ENCODE measurements around the gene PDILT. TPM values are rescaled to one million over a fixed set of nuclear protein-coding genes. Genes with fewer than 3 reads are reported as not detected.

Gene PDILT
- total RNA-seq, 1 donor = not detected

DNA sequence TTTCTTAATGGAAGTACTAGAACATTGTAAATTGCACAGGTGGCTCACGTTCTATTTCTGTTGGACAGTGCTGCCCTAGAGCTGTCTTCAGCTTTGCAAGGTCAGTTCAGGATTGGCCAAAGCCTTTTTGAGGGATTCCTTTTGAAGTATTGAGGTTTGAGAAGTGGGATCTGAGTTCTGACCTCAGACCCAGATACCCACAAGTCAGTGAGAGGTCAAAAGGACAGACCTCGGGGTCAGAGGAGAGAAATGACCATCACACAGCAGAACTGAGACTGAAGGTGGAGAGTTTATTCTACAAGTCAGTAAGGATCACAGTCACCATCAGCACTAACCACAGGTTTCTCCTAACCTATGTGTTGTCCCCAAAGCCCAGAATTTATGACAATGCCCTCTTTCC is 6.5 kb upstream of the PDILT start:
- H3K36me3 ChIP-seq (ENCODE audit: insufficient read depth, low read length) = no peaks in the 10 kb centered on the region
- H4K20me1 ChIP-seq (ENCODE audit: insufficient read depth, low read length) = no peaks in the 10 kb centered on the region
- H2AFZ ChIP-seq (ENCODE audit: low read length) = no peak overlapping the region
- H3K9me3 ChIP-seq (ENCODE audit: low read depth, low read length) = no peaks in the 10 kb centered on the region
- H3K79me2 ChIP-seq (ENCODE audit: insufficient read depth, low read length) = no peaks in the 10 kb centered on the region
- no peak overlapping the region for H3K4me2 ChIP-seq (ENCODE audit: insufficient read depth, low read length)
- H3K27me3 ChIP-seq (ENCODE audit: insufficient read depth, low read length) = no peaks in the 10 kb centered on the region
- TF ChIP-seq, protein P1, sequence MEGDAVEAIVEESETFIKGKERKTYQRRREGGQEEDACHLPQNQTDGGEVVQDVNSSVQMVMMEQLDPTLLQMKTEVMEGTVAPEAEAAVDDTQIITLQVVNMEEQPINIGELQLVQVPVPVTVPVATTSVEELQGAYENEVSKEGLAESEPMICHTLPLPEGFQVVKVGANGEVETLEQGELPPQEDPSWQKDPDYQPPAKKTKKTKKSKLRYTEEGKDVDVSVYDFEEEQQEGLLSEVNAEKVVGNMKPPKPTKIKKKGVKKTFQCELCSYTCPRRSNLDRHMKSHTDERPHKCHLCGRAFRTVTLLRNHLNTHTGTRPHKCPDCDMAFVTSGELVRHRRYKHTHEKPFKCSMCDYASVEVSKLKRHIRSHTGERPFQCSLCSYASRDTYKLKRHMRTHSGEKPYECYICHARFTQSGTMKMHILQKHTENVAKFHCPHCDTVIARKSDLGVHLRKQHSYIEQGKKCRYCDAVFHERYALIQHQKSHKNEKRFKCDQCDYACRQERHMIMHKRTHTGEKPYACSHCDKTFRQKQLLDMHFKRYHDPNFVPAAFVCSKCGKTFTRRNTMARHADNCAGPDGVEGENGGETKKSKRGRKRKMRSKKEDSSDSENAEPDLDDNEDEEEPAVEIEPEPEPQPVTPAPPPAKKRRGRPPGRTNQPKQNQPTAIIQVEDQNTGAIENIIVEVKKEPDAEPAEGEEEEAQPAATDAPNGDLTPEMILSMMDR (IDR thresholded peaks at IDR 0.05; ENCODE audit: extremely low read depth, low read depth, low read length) = no peak
- H3K4me1 ChIP-seq (ENCODE audit: insufficient read depth, low read length) = no peaks in the 10 kb centered on the region
- no peak for DNase-seq (ENCODE audit: insufficient read length, low spot score, missing footprints)
- no peak overlapping the region for H3K27ac ChIP-seq (ENCODE audit: low read depth, low read length)
- no peak overlapping the region for H3K4me3 ChIP-seq (ENCODE audit: insufficient read depth, low read length)

DNA sequence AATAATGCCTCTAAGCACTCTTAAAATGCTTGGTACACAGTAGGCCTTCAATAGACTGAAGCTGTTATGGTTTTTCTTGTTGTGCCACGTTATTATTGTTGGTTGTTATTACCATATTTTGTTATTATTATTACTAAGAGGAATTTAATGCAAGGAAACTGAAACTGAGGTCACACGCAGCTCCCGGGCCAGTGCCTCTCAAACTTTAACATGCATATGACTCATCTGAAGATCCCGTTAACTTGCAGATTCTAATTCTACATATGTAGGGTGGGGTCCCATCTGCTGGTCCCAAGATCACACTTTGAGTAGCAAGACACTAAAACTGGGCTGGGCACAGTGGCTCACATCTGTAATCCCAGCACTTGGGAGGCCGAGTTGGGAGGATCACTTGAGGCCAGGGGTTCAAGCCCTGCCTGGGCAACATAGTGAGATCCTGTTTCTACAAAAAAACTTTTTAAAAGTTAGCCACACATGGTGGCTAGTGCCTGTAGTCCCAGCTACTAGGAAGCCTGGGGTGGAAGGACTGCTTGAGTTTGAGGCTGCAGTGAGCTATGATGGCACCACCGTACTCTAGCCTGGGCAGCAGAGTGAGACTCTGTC is 5.7 kb upstream of the PDILT start:
- Histone ChIP-seq H2AFZ (ENCODE audit: low read length) (no peak overlapping the region), H3K27ac (ENCODE audit: low read depth, low read length) (no peak overlapping the region), H3K4me2 (ENCODE audit: insufficient read depth, low read length) (no peak overlapping the region), H3K9me3 (ENCODE audit: low read depth, low read length) (no peaks in the 10 kb centered on the region), H3K27me3 (ENCODE audit: insufficient read depth, low read length) (no peaks in the 10 kb centered on the region), H3K36me3 (ENCODE audit: insufficient read depth, low read length) (no peaks in the 10 kb centered on the region), H3K4me3 (ENCODE audit: insufficient read depth, low read length) (no peak overlapping the region), H4K20me1 (ENCODE audit: insufficient read depth, low read length) (no peaks in the 10 kb centered on the region), H3K4me1 (ENCODE audit: insufficient read depth, low read length) (no peaks in the 10 kb centered on the region), H3K79me2 (ENCODE audit: insufficient read depth, low read length) (no peaks in the 10 kb centered on the region)
- TF ChIP-seq, protein P1 (IDR thresholded peaks at IDR 0.05; ENCODE audit: extremely low read depth, low read depth, low read length) = no peak
- DNase-seq (ENCODE audit: insufficient read length, low spot score, missing footprints) = no peak

GRCh38 chr16:20409398-20410120 is 5.0 kb upstream of the PDILT start, which contains the start of gene ACSM5:
Gene ACSM5, plus strand, starts transcription at chr16:20409534. Its CDS starts 1,951 bp downstream, at chr16:20411485.
- Histone ChIP-seq H3K27me3 (ENCODE audit: insufficient read depth, low read length) (no peaks in the 10 kb centered on the region), H4K20me1 (ENCODE audit: insufficient read depth, low read length) (no peaks in the 10 kb centered on the region), H3K79me2 (ENCODE audit: insufficient read depth, low read length) (no peaks in the 10 kb centered on the region), H3K36me3 (ENCODE audit: insufficient read depth, low read length) (no peaks in the 10 kb centered on the region), H3K9me3 (ENCODE audit: low read depth, low read length) (no peaks in the 10 kb centered on the region), H3K4me2 (ENCODE audit: insufficient read depth, low read length) (no peak within 1 kb of the TSS), H3K4me1 (ENCODE audit: insufficient read depth, low read length) (no peaks in the 10 kb centered on the region), H2AFZ (ENCODE audit: low read length) (no peak within 1 kb of the TSS), H3K27ac (ENCODE audit: low read depth, low read length) (no peak within 1 kb of the TSS), H3K4me3 (ENCODE audit: insufficient read depth, low read length) (no peak within 1 kb of the TSS)
- TF ChIP-seq, protein P1 (IDR thresholded peaks at IDR 0.05; ENCODE audit: extremely low read depth, low read depth, low read length) = no peak
- no peak for DNase-seq (ENCODE audit: insufficient read length, low spot score, missing footprints)

GRCh38 chr16:20402651-20403050 is 1.9 kb downstream of the PDILT start:
- Histone ChIP-seq H3K4me2 (ENCODE audit: insufficient read depth, low read length) (no peak overlapping the region), H2AFZ (ENCODE audit: low read length) (no peak overlapping the region), H3K27me3 (ENCODE audit: insufficient read depth, low read length) (no peaks in the 10 kb centered on the region), H3K36me3 (ENCODE audit: insufficient read depth, low read length) (no peaks in the 10 kb centered on the region), H3K9me3 (ENCODE audit: low read depth, low read length) (no peaks in the 10 kb centered on the region), H3K79me2 (ENCODE audit: insufficient read depth, low read length) (no peaks in the 10 kb centered on the region), H3K4me1 (ENCODE audit: insufficient read depth, low read length) (no peaks in the 10 kb centered on the region), H4K20me1 (ENCODE audit: insufficient read depth, low read length) (no peaks in the 10 kb centered on the region), H3K4me3 (ENCODE audit: insufficient read depth, low read length) (no peak overlapping the region), H3K27ac (ENCODE audit: low read depth, low read length) (no peak overlapping the region)
- DNase-seq (ENCODE audit: insufficient read length, low spot score, missing footprints) = no peak
- TF ChIP-seq, protein P1 (IDR thresholded peaks at IDR 0.05; ENCODE audit: extremely low read depth, low read depth, low read length) = no peak
